GM21526 (cell line): Measurements from ENCODE around the gene LTBP1.

Source experiments
- ATAC-seq: cut with Tn5 transposase; IDR thresholded peaks from one replicate; pipeline ENCODE4 v1.9.1; 2021; ENCODE audit warnings: moderate library complexity; ENCODE audit not compliant: unreplicated experiment, low FRiP score

Gene LTBP1

DNA sequence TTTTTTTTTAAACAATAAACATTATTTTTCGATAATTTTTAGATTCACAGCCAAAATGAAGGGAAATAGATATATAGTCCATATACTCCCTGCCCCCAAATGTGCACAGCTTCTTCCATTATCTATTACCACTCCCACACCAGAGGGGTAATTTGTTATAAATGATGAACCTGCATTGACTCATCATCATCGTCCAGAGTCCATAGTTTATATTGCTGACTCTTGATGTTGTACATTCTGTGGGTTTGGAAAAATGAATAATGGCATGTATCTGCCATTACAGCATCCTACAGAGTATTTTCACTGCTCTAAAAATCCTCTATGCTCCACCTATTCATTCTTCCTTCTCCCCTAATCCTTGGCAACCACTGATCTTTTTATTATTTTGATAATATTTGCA, 121.5 kb downstream of the LTBP1 start:
- no peak for ATAC-seq

- no peak for ATAC-seq
Measured at GRCh38 chr2:33069894-33070651, 123.3 kb downstream of the LTBP1 start.

- ATAC-seq: no peak
Measured at GRCh38 chr2:33071591-33071990, 124.8 kb downstream of the LTBP1 start.

DNA sequence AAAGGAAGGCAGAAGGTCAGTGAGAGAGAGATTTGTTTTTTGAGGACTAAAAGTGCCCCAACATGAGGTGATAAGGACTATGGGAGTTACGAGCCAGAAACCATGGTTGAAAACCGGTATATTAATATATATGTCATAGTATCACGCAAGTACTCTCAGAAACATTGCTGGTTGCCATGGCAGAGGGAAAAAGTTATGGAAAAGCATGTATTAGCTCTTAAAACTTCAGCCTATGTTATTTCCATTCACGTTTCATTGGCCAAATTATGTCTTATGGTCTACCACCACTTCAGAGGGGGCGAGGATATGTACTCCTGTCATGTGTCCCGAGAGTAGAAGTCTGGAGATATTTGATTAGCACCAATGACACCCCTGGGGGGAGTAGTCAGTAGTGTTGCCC, 125.9 kb downstream of the LTBP1 start:
- no peak for ATAC-seq

DNA sequence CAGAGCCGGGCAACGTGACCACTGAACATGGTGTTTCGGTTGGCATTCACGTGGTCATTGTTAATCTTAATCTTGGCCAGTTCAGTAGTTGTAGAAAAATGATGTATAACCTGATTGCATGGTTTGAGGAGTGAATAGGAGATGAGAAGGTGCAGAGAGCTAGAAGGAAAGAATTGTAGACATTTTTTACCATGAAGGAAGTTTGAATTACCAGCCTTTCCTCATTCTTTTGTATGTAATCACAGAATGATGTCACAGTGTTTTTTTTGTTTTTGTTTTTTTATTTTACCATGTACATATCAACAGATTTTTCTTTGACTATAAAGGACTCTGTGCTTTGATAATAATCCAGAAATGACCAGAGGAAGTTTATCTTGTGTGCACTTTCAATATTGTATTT, 126.3 kb downstream of the LTBP1 start:
- ATAC-seq: no peak

DNA sequence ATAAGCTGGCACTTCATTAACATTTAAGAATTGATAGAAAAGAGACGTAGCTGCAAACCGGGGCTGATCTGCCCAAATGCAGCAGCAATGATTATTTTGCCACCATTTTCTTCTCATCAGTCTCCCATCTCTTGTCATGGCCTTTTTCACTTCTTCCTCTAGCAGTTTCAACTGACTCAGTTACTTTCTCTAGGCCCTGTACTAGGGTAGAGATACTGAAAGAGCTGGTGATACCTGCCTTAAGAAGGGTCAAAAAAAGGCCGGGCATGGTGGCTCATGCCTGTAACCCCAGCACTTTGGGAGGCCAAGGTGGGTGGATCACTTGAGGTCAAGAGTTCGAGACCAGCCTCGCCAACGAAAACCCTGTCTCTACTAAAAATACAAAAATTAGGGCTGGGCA, 127.4 kb downstream of the LTBP1 start:
- no peak for ATAC-seq

- ATAC-seq: no peak
Measured at GRCh38 chr2:33077311-33077710, 130.6 kb downstream of the LTBP1 start.

DNA sequence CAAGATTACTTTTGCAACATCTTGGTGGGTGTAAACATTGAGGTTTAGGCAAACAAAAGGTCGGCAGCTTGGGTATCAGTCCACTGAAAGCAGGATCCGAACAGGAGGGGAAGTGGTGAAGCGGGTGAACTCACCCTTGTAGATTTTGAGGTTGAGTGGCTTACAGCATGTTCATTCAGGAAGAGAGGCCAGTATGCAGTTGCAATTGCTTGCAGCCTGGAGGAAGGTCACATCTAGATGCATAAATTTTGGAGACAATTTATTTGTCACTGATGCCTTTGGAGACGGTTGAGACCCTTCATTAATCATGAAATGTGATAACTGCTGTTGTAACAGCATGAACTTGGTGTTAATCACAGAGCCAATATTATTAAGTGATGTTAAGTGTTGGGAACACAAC, 131.1 kb downstream of the LTBP1 start:
- ATAC-seq: no peak

GRCh38 chr2:33081691-33082090, 134.9 kb downstream of the LTBP1 start:
- no peak for ATAC-seq

GRCh38 chr2:33083699-33084387, 137.1 kb downstream of the LTBP1 start:
- no peak for ATAC-seq

GRCh38 chr2:33084433-33084832, 137.7 kb downstream of the LTBP1 start:
- no peak for ATAC-seq

DNA sequence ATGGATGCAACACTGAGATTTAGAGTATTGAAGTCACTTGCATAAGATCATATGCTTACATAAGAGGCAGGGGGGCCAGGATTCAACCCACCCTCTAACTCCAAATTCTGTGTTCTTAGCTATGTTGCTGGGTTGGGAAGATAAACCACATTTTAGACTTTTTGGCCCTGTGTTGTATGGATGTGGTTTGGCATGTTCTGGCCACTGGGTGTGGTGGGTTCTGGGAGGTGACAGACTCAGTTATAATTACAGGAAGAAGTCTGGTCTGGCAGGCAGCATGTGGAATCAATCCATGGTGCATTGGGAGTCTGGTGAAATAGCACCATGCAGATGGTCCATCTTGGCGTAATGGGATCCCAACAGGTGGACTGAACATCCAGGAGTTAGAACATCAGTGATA, 138.9 kb downstream of the LTBP1 start:
- ATAC-seq: no peak

- no peak for ATAC-seq
Measured at GRCh38 chr2:33086400-33087015, 139.8 kb downstream of the LTBP1 start.

- no peak for ATAC-seq
Measured at GRCh38 chr2:33090553-33091134, 143.9 kb downstream of the LTBP1 start.

GRCh38 chr2:33091541-33092123, 144.9 kb downstream of the LTBP1 start:
- ATAC-seq: no peak

DNA sequence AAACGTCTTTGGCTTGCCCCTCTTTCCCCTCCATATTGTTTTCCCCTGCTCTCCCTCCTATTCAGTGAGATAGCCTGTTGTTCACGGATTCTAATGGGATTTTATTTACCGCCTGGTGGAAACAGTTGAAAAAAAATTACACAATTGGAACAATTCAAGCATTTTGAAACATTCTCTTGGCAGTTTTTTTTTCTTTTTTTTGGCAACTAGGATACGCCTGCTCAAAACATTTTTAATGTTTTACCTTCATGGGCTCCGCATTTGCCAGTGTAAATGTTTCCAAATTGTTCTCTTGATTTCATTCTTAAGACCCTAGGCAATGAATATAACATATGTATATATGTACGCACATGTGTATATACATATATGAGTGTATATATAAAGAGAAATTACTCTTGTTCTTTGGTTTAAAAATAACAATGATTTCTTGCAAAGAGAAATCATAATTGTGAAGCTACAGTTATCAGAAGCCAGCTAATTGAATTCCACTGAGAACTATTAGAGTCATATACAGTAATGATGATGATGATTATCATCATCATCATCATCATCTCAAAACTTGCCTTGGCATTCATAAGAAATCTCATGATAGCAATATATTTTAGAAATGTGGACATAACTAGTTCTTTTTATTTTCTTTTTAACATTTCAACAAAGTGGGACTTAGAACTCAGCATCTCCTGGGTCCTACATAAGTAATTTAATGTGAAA, 146.7 kb downstream of the LTBP1 start:
- no peak for ATAC-seq

DNA sequence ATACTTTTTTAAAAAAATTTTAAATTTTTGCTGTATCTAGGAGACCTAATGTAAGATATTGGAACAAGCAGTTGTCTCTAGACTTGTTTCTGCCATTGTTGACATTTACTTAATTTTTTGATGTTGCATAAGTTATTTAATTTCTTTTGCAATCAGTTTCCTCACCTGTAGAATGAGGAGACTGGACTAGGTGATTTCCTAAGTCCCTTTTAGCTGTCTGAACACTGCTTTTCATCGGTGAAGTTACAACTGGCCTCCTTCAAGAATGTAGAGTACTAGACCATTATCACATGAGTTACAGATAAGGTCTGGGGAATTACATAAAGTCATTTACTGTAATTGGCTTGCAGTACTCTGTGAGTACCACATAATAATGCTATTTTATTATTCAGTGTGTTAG, 147.6 kb downstream of the LTBP1 start:
- ATAC-seq: no peak

- no peak for ATAC-seq
Measured at GRCh38 chr2:33099989-33100388, 153.2 kb downstream of the LTBP1 start.

GRCh38 chr2:33100921-33101320, 154.2 kb downstream of the LTBP1 start:
- no peak for ATAC-seq

DNA sequence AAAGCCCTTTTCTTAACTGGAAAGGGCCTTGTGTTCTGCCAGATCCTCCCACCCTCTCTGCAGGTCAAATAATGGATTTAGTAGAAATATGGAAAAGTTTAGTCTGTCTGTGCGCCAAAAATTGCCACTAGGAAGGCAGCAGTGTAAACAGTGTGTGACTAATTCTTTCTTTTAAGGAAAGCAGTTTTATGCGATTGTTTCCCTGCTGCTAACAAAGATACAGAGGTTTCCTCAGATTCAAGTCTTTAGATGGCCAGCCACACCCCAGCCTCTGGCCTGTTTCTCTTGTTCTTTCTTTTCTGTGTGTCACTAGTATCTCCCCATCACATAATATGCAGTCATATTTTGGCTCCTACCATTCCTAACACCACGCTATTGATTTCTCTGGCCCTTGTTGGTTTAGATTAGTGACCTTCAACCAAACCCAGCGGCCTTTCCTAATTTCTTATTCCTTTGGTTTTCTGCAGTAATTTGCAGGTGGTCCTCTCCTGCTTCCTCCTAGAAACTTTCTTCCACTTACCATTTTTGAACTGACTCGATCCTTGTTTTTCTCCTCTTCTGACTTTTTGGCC, 157.4 kb downstream of the LTBP1 start:
- no peak for ATAC-seq
